Gastroesophageal sphincter (tissue), 4 donors: Measurements from ENCODE around the gene MRPL38. TPM values are rescaled to one million over a fixed set of nuclear protein-coding genes. Genes with fewer than 3 reads are reported as not detected.
"Not testable (repeated sequence)": the region's sequence is repeated elsewhere in the genome, so short reads cannot be mapped to it uniquely, and the experiment has no call there.

Experiments
- ATAC-seq: fragments of 150-250 bp; one replicate; pipeline ENCODE4 v1.9.1; 2016; ENCODE audit warnings: mild to moderate bottlenecking, moderate library complexity
- H3K27ac ChIP-seq, 4 donors: fragments of 200-600 bp; sonication (generic) in 3 of 4; 1 replicate in 3 of 4; 2 replicates in 1 of 4; pipeline ENCODE4 v1.5.1; 2016 to 2019
- H3K27me3 ChIP-seq: fragments of 200-600 bp; sonication (generic); one replicate; pipeline ENCODE4 v1.5.1; 2019
- H3K36me3 ChIP-seq, 2 donors: fragments of 200-600 bp; sonication (generic); one replicate each; pipeline ENCODE4 v1.5.1; 2019; ENCODE audit warnings: control low read depth in 1 of 2
- H3K4me1 ChIP-seq, 3 donors: fragments of 200-600 bp; sonication (generic); 1 replicate in 2 of 3; 2 replicates in 1 of 3; pipeline ENCODE4 v1.5.1; 2016 to 2019; ENCODE audit warnings: control low read depth in 2 of 3
- H3K4me3 ChIP-seq, 2 donors: fragments of 200-600 bp; sonication (generic); one replicate each; pipeline ENCODE4 v1.5.1; 2019; ENCODE audit warnings: mild to moderate bottlenecking in 1 of 2, moderate library complexity in 1 of 2
- H3K9me3 ChIP-seq, 3 donors: fragments of 200-600 bp; sonication (generic); one replicate each; pipeline ENCODE4 v1.5.1; 2017 to 2019; ENCODE audit warnings: control low read depth in 2 of 3
- CTCF ChIP-seq, 4 experiments: fragments of 200-600 bp in 2 of 4; fragments of 450-650 bp in 2 of 4; sonication (generic) in 1 of 4; IDR thresholded peaks; one replicate each; pipeline ENCODE4 v1.5.1; 2017 to 2019; ENCODE audit warnings: antibody characterized with exemption in 4 of 4, mild to moderate bottlenecking in 2 of 4, moderate library complexity in 2 of 4
- EP300 ChIP-seq: sonication (generic); formaldehyde crosslinking; IDR thresholded peaks from one replicate; pipeline ENCODE4 v1.6.1; 2017; ENCODE audit warnings: antibody characterized with exemption, mild to moderate bottlenecking
- POLR2A ChIP-seq, 2 donors: fragments of 450-650 bp; IDR thresholded peaks; one replicate each; pipeline ENCODE4 v1.6.1; 2017; ENCODE audit warnings: antibody characterized with exemption in 2 of 2, mild to moderate bottlenecking in 2 of 2, moderate library complexity in 1 of 2
- POLR2AphosphoS5 ChIP-seq: sonication (generic); formaldehyde crosslinking; IDR thresholded peaks from one replicate; pipeline ENCODE4 v1.6.1; 2017; ENCODE audit warnings: antibody characterized with exemption
- WGBS, 2 donors: methylation state at CpG; one replicate each; pipeline ENCODE4 v1.1.5; 2018; ENCODE audit warnings: low coverage in 1 of 2; 5-methylcytosine and 5-hydroxymethylcytosine counted together
- total RNA-seq, 4 donors: library from RNA; depleted of rRNA; stranded (reverse); fragments of >200 nt; gene quantifications; one replicate each; pipeline ENCODE4 v1.1.0, GENCODE V29; 2016

MRPL38 gene
- total RNA-seq, 4 donors from 2014 or later, result 18.4 to 69.6 (median 44.3) TPM

- Histone ChIP-seq H3K9me3 (no peaks in the 10 kb centered on the region), H3K4me3 (no peak overlapping the region), H3K27me3 (no peaks in the 10 kb centered on the region), H3K4me1 (peaks cover 12 to 99% (median 49%) of the 10 kb centered on the region in 3 donors), H3K36me3 (peaks cover 0 to 24% of the 10 kb centered on the region in 2 donors), H3K27ac (peak overlapping the region; percentile 75 to 99 (median 96))
- no peak for ATAC-seq
- WGBS, 2 donors, result 5 to 83% methylated on average over 3 to 4 of the region's 11 CpGs
- TF ChIP-seq EP300 (no peak), POLR2A (IDR thresholded peaks at IDR 0.05) (peak in 1 of 2 donors; percentile 4)
Measured at GRCh38 chr17:75873587-75874322, 30.9 kb downstream of the MRPL38 start.

- H3K4me1 ChIP-seq, result peaks cover 12 to 98% (median 52%) of the 10 kb centered on the region in 3 donors
- TF ChIP-seq EP300 (no peak), POLR2A (IDR thresholded peaks at IDR 0.05) (peak; percentile 19 to 49), CTCF (IDR thresholded peaks at IDR 0.05) (peak in 1 of 4 experiments; percentile 7), POLR2AphosphoS5 (peak; percentile 62)
Measured at GRCh38 chr17:75872434-75873351, 32.0 kb downstream of the MRPL38 start.

GRCh38 chr17:75870228-75870627 is 34.5 kb downstream of the MRPL38 start:
- peak overlapping the region in 1 of 2 donors; percentile 42 for H3K4me3 ChIP-seq
- peaks cover 0 to 16% of the 10 kb centered on the region in 2 donors for H3K36me3 ChIP-seq
- H3K4me1 ChIP-seq, result peaks cover 3 to 76% (median 37%) of the 10 kb centered on the region in 3 donors
- not testable (repeated sequence) for H3K9me3 ChIP-seq, H3K27me3 ChIP-seq, ATAC-seq
- peak overlapping the region; percentile 85 to 99 (median 92) for H3K27ac ChIP-seq
- 36 to 62% methylated on average over 4 to 7 of the region's 10 CpGs for WGBS, 2 donors

More at GRCh38 chr17:75872434-75873351, 32.0 kb downstream of the MRPL38 start:
- Histone ChIP-seq H3K4me3 (no peak overlapping the region), H3K27me3 (no peaks in the 10 kb centered on the region), H3K36me3 (peaks cover 0 to 24% of the 10 kb centered on the region in 2 donors), H3K9me3 (no peaks in the 10 kb centered on the region), H3K27ac (peak overlapping the region; percentile 75 to 99 (median 96))
- WGBS, 2 donors, result no CpG with 5 or more reads among the region's 13 CpGs
- peak; percentile 70 for ATAC-seq

GRCh38 chr17:75869282-75870141 is 35.2 kb downstream of the MRPL38 start:
- TF ChIP-seq EP300 (no peak), POLR2AphosphoS5 (peak; percentile 60), CTCF (IDR thresholded peaks at IDR 0.05) (no peak), POLR2A (IDR thresholded peaks at IDR 0.05) (peak in 1 of 2 donors; percentile 35)

GRCh38 chr17:75868730-75869281 is 35.9 kb downstream of the MRPL38 start:
- not testable (repeated sequence) for H3K9me3 ChIP-seq, H3K27me3 ChIP-seq, ATAC-seq, H3K36me3 ChIP-seq, H3K4me3 ChIP-seq
- 61 to 96% methylated on average over 5 to 8 of the region's 12 CpGs for WGBS, 2 donors
- Histone ChIP-seq H3K4me1 (peaks cover 3 to 76% (median 35%) of the 10 kb centered on the region in 3 donors), H3K27ac (peak overlapping the region; percentile 85 to 99 (median 92))

More at GRCh38 chr17:75869282-75870141, 35.2 kb downstream of the MRPL38 start:
- no peaks in the 10 kb centered on the region for H3K9me3 ChIP-seq
- peak; percentile 60 for ATAC-seq
- 6 to 16% methylated on average over 5 to 7 of the region's 23 CpGs for WGBS, 2 donors
- peaks cover 0 to 9% of the 10 kb centered on the region in 2 donors for H3K36me3 ChIP-seq
- H3K27me3 ChIP-seq, result no peaks in the 10 kb centered on the region
- H3K4me1 ChIP-seq, result peaks cover 3 to 76% (median 37%) of the 10 kb centered on the region in 3 donors
- H3K27ac ChIP-seq, result peak overlapping the region; percentile 85 to 99 (median 92)
- peak overlapping the region in 1 of 2 donors; percentile 42 for H3K4me3 ChIP-seq

- not testable (repeated sequence) for H3K27me3 ChIP-seq, H3K36me3 ChIP-seq, H3K4me3 ChIP-seq, H3K9me3 ChIP-seq, ATAC-seq
- WGBS, 2 donors, result 73 to 74% methylated on average over 6 to 11 of the region's 17 CpGs
- Histone ChIP-seq H3K27ac (peak overlapping the region in 3 of 4 donors; percentile 78 to 84 (median 80)), H3K4me1 (peaks cover 0 to 63% (median 35%) of the 10 kb centered on the region in 3 donors)
Measured at GRCh38 chr17:75865404-75866188, 39.1 kb downstream of the MRPL38 start.

GRCh38 chr17:75864887-75865286 is 39.8 kb downstream of the MRPL38 start:
- whole genome bisulfite sequencing, 2 donors, result 74 to 90% methylated on average over 1 to 4 of the region's 4 CpGs

More at GRCh38 chr17:75864887-75865286, 39.8 kb downstream of the MRPL38 start:
- not testable (repeated sequence) for ATAC-seq, H3K27me3 ChIP-seq, H3K9me3 ChIP-seq, H3K36me3 ChIP-seq, H3K4me3 ChIP-seq
- Histone ChIP-seq H3K4me1 (peaks cover 0 to 56% (median 35%) of the 10 kb centered on the region in 3 donors), H3K27ac (peak overlapping the region; percentile 52 to 84 (median 79))
